Hematopoietic multipotent progenitor cell treated with erythropoietin and hydrocortisone succinate and interleukin-3 and kit ligand, for 15 days (in vitro differentiated cells): Measurements from ENCODE around the gene CDK17.
"Not testable (repeated sequence)": the region's sequence is repeated elsewhere in the genome, so short reads cannot be mapped to it uniquely, and the experiment has no call there.

ENCODE experiments used
- DNase-seq: peaks from one replicate; pipeline ENCODE4 v3.0.0-alpha.2; 2015; ENCODE audit warnings: low spot score

The CDK17 gene

GRCh38 chr12:96417688-96418087 lies 17.4 kb upstream of the CDK17 start:
- DNase-seq: not testable (repeated sequence)

GRCh38 chr12:96416033-96416799 lies 16.0 kb upstream of the CDK17 start:
- no peak for DNase-seq

- no peak for DNase-seq
Observed at GRCh38 chr12:96414637-96415036, 14.4 kb upstream of the CDK17 start.

GRCh38 chr12:96412431-96412830 lies 12.2 kb upstream of the CDK17 start:
- DNase-seq: no peak

GRCh38 chr12:96409731-96410130 lies 9.5 kb upstream of the CDK17 start:
- no peak for DNase-seq

- no peak for DNase-seq
Observed at GRCh38 chr12:96408993-96409392, 8.8 kb upstream of the CDK17 start.

GRCh38 chr12:96407429-96408097 lies 7.3 kb upstream of the CDK17 start:
- not testable (repeated sequence) for DNase-seq

- no peak for DNase-seq
Observed at GRCh38 chr12:96404696-96405095, 4.5 kb upstream of the CDK17 start.

- no peak for DNase-seq
Observed at GRCh38 chr12:96403870-96404269, 3.6 kb upstream of the CDK17 start.

GRCh38 chr12:96402522-96402921 lies 2.3 kb upstream of the CDK17 start:
- DNase-seq: not testable (repeated sequence)

- DNase-seq: no peak
Observed at GRCh38 chr12:96402061-96402460, 1.8 kb upstream of the CDK17 start.

- DNase-seq: peak; percentile 88
Observed at GRCh38 chr12:96401076-96401871, 1.0 kb upstream of the CDK17 start.

GRCh38 chr12:96400631-96401075 lies 414 bp upstream of the CDK17 start:
- no peak for DNase-seq

GRCh38 chr12:96399120-96399918 lies 920 bp downstream of the CDK17 start:
- peak; percentile 69 for DNase-seq

GRCh38 chr12:96398424-96399119 lies 1.7 kb downstream of the CDK17 start:
- peak; percentile 23 for DNase-seq

- DNase-seq: no peak
Observed at GRCh38 chr12:96397756-96398423, 2.3 kb downstream of the CDK17 start.

- DNase-seq: no peak
Observed at GRCh38 chr12:96396914-96397313, 3.3 kb downstream of the CDK17 start.

- no peak for DNase-seq
Observed at GRCh38 chr12:96396209-96396608, 4.0 kb downstream of the CDK17 start.

- DNase-seq: no peak
Observed at GRCh38 chr12:96395236-96395635, 5.0 kb downstream of the CDK17 start.

- DNase-seq: not testable (repeated sequence)
Observed at GRCh38 chr12:96393229-96393628, 7.0 kb downstream of the CDK17 start.

GRCh38 chr12:96392397-96392796 lies 7.8 kb downstream of the CDK17 start:
- no peak for DNase-seq
